Calu3 (cell line): ENCODE data around the gene NF1. TPM values are rescaled to one million over a fixed set of nuclear protein-coding genes. Genes with fewer than 3 reads are reported as not detected.

Experiments
- BruUV-seq: library from RNA; stranded (reverse); fragments of 400-500 nt; replicated peaks from 2 replicates; lab custom pipeline; 2021; lab: Mats Ljungman, UMichigan
- CTCF ChIA-PET: fragments of 300-600 bp; sonication (Branson Sonifier 250); formaldehyde crosslinking; loops from one replicate; lab custom pipeline; 2022; ENCODE audit warnings: antibody characterized with exemption; lab: Charles Lee
- DNase-seq: peaks from one replicate; pipeline ENCODE4 v3.0.0; 2022
- H3K27ac Mint-ChIP-seq: one replicate; pipeline ENCODE4 v1.8.0; 2022; ENCODE audit warnings: mixed read lengths; ENCODE audit not compliant: unreplicated experiment
- H3K27me3 Mint-ChIP-seq: one replicate; pipeline ENCODE4 v1.8.0; 2022; ENCODE audit warnings: mixed read lengths; ENCODE audit not compliant: unreplicated experiment
- H3K36me3 Mint-ChIP-seq: one replicate; pipeline ENCODE4 v1.8.0; 2022; ENCODE audit warnings: mild to moderate bottlenecking, moderate library complexity, mixed read lengths; ENCODE audit not compliant: insufficient read depth, unreplicated experiment
- H3K4me1 Mint-ChIP-seq: one replicate; pipeline ENCODE4 v1.8.0; 2022; ENCODE audit warnings: mild to moderate bottlenecking, low read depth, mixed read lengths; ENCODE audit not compliant: unreplicated experiment
- H3K4me3 Mint-ChIP-seq: one replicate; pipeline ENCODE4 v1.8.0; 2022; ENCODE audit warnings: mild to moderate bottlenecking, low read depth, moderate library complexity, mixed read lengths; ENCODE audit not compliant: unreplicated experiment
- H3K9me3 Mint-ChIP-seq: one replicate; pipeline ENCODE4 v1.8.0; 2022; ENCODE audit warnings: low read depth, mixed read lengths; ENCODE audit not compliant: unreplicated experiment
- CTCF ChIP-seq: fragments of 200-600 bp; IDR thresholded peaks from one replicate; pipeline ENCODE4 v1.8.0; 2022; ENCODE audit warnings: antibody characterized with exemption; ENCODE audit not compliant: unreplicated experiment
- intact Hi-C: fragments of 100-400 bp; cut with micrococcal nuclease; formaldehyde crosslinking; loops from one replicate; pipeline ENCODE4 v1.10.0; 2022; ENCODE audit not compliant: unreplicated experiment
- total RNA-seq: library from RNA; stranded (reverse); gene quantifications from 2 replicates; pipeline ENCODE4 v1.2.3, GENCODE V29; 2022

NF1 gene
- total RNA-seq, 1 experiment from 2014 or later: 64.7 TPM

- no peaks in the 10 kb centered on the region for H3K4me1 Mint-ChIP-seq
- H3K36me3 Mint-ChIP-seq: peaks cover 4% of the 10 kb centered on the region
- no peak for DNase-seq
- TF ChIP-seq CTCF: no peak
- CTCF ChIA-PET: no interaction called here
- BruUV-seq: no TSS peak
- H3K27me3 Mint-ChIP-seq: peaks cover 71% of the 10 kb centered on the region
- H3K9me3 Mint-ChIP-seq: no peaks in the 10 kb centered on the region
- H3K27ac Mint-ChIP-seq: no peak overlapping the region
- peak overlapping the region; percentile 4 for H3K4me3 Mint-ChIP-seq
- intact Hi-C loops: no loop called here
Measured at GRCh38 chr17:31392002-31392855, 297.5 kb downstream of the NF1 start.

DNA sequence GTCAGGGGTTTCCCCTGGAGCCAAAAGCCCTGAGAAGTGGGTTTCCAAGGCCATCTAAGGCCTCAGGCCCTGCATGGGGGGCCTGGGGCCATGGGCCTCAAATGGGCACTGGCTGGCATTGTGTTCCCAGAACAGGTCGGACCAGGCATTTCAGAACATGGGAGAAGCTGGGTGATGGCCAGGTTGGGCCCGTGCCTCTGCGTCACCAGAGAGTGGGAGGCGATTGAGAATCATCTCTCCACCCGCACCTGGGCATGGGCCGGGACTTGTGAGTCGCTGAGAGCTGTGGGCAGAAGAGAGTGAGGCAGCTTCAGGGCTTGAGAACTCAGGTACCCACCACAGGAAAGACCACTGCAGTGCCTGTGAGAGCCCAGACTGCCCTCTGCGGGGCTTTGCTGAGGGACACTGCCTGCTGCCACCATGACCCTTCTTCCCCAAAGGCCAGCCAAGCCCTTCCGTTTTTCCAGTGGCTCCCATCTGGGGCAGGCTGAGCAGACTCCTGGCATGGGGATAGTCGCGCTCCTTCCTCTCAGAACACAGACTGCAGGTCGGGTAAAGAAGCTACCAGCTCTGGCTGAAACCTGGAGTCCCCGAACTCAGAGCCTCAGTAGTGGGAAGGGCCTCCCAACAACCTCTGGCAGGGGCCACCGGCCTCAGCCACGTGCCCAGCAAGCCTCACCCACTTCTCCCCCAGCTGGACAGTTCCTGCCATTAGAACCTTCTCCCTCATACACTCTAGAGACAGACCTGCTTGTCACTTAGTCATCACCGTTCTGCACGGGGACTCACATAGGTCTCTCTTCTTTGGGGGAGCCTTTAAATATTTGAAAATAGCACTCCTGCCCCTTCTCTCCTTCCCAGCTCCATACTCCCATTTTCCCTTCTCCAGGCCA is 298.3 kb downstream of the NF1 start:
- intact Hi-C loops: no loop called here
- Mint-ChIP-seq H3K9me3 (no peaks in the 10 kb centered on the region), H3K27me3 (peaks cover 79% of the 10 kb centered on the region), H3K27ac (no peak overlapping the region), H3K4me1 (no peaks in the 10 kb centered on the region), H3K4me3 (peak overlapping the region; percentile 4), H3K36me3 (peaks cover 4% of the 10 kb centered on the region)
- DNase-seq: no peak
- TF ChIP-seq CTCF: no peak
- no TSS peak for BruUV-seq
- CTCF ChIA-PET: interaction anchor here (1.0 kb wide), 1 partner anchor 44 kb away, joined by 3 read pairs; no protein-coding TSS in a partner anchor

DNA sequence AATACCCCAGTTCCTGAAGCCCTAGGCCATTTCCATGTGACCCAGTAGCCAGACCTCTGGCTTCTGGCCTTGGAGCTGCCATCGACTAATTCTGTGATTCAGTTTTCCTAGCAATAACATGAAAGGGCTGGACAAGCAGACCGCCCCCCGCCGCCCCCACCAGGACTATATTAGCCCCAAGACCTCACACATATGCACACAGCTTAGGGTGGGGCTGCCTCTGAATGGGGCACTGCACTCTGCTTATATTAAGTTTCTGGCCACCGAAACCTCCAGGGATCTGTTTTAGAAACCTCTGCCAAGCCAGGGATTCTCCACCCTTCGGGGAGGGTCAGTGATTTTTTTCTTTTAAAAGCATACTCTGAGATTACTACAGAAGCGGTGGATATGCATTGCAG is 299.0 kb downstream of the NF1 start:
- no TSS peak for BruUV-seq
- CTCF ChIA-PET: interaction anchor here (1.0 kb wide), 1 partner anchor 43 kb away, joined by 3 read pairs; no protein-coding TSS in a partner anchor
- H3K4me1 Mint-ChIP-seq: no peaks in the 10 kb centered on the region
- TF ChIP-seq CTCF: no peak
- peaks cover 85% of the 10 kb centered on the region for H3K27me3 Mint-ChIP-seq
- H3K4me3 Mint-ChIP-seq: no peak overlapping the region
- intact Hi-C loops: no loop called here
- H3K27ac Mint-ChIP-seq: no peak overlapping the region
- DNase-seq: no peak
- peaks cover 4% of the 10 kb centered on the region for H3K36me3 Mint-ChIP-seq
- H3K9me3 Mint-ChIP-seq: no peaks in the 10 kb centered on the region

DNA sequence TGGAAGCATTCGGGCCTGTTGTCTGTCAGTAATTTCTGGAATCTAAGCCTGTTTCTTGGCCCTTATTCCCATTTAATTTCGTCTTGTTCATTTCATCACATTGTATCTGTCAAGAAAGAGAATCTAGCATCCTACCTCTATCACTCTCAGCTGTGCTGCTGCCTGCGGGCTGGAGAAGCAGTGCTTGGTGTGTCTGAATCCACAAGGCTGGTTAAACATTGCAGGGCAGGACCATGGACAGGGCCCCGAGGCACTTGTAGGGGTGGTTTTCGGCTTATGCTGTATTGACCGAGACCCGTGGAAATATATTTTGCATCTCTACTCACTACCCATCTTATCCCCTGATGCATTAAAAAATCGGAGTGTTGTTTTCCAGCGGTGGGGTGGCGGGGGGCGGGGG is 299.8 kb downstream of the NF1 start:
- DNase-seq: no peak
- TF ChIP-seq CTCF: no peak
- Mint-ChIP-seq H3K4me1 (no peaks in the 10 kb centered on the region), H3K27me3 (peaks cover 85% of the 10 kb centered on the region), H3K4me3 (no peak overlapping the region), H3K9me3 (no peaks in the 10 kb centered on the region), H3K36me3 (peaks cover 3% of the 10 kb centered on the region), H3K27ac (no peak overlapping the region)
- intact Hi-C loops: no loop called here
- BruUV-seq: no TSS peak
- CTCF ChIA-PET: interaction anchor here (0.5 kb wide), 1 partner anchor 1553 kb away, joined by 6 read pairs; no protein-coding TSS in a partner anchor
